NCI-H2107 treated with DMSO at 0.1 percent for 48 hours (cell line): Measurements from ENCODE around the gene FARP1.

Experiments used
- DNase-seq: peaks from one replicate; lab custom pipeline; 2025; ENCODE audit not compliant: unreplicated experiment; lab: John Stamatoyannopoulos, UW

FARP1 gene

DNA sequence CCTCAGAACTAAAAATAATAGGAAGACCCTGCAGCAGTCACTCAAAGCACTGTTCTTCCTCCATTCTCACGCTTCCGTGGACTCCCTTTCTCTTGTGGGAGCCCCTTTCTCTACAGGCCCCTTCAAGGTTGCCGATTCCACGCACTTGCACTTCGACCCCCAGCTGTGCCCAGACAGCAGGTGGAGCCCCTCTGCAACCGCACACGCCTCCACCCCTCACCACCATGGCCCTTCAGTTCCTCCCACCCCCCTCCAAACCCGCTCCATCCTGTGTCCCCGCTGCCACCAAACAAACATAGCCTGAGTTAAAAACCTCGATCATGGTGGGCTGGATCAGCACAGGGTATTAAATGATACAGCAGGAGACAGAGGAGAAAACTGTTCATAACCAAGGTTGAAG, 331.4 kb downstream of the FARP1 start:
- DNase-seq = no peak

DNA sequence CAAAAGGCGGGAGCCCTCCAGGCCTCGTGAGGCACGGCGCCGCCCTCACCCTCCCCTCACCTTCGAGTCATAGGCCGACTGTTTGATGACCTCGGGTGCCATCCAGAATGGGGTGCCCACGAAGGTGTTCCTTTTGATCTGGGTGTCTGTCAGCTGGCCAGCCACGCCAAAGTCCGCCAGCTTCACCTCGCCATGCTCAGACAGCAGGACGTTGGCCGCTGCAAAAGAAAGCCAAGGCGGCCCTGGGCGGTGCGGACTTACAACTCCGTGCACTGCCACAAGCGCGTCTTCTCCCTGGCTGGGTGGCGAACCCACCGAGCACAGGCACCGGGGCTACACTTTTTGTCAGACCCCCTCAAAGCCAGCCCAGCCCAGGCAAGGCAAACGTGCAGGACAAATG, 331.9 kb downstream of the FARP1 start:
- DNase-seq = no peak

DNA sequence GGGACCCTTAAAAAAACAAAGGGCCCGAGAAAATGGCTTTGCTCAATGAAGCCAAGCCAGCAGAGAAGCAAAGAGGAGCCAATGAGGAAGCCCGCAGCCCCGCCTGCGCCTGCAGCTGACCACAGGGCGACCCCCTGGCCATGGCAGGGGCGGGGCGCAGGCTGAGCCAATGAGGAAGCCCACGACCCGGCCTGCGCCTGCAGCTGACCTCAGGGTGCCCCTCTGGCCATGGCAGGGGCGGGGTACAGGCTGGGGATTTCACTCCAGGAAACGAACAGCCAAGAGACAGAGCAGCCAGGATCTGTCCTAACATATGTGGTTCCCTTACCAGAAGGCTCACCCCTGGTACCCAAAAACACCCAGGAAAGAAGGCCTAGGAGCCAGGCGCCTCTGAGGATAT, 332.6 kb downstream of the FARP1 start:
- no peak for DNase-seq

DNA sequence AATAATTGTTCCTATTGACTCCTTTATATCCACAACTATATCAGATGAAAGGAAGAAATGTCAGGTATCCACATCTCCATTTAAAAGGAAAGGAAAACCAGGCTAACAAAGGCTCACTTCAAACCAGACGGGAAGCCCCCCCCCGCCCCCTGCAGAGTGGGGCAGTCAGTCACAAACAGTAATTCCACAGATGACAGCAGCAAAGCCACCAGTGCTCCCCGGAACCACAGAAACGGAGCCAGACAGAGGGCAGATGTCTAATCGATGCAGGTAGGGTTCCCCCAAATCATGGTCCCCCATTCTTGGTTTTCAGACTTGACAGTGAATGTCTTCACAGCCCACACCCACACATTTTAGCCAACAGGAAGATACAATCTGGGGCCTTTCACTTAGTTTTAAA, 333.2 kb downstream of the FARP1 start:
- no peak for DNase-seq

DNA sequence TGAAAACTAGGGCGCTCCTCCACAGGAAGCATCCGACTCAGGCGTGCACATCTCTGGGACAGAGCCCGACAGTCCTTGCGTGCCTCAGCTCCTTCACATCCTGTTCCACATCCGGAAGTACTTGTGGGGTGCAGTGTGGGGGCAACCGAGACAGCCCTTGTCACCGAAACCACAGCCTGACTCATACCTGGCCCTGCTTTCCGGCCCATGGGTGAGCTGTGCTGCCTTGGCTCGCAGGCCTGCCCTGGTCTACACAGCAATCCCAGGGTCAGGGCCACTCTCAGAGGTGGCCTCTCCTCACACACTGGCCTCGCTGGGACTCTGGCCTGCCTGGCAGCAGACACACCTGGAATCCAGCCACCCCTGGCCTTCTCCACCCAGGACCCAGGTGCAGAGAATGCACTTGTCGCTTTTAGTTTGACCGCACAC, 333.7 kb downstream of the FARP1 start:
- DNase-seq = no peak

DNA sequence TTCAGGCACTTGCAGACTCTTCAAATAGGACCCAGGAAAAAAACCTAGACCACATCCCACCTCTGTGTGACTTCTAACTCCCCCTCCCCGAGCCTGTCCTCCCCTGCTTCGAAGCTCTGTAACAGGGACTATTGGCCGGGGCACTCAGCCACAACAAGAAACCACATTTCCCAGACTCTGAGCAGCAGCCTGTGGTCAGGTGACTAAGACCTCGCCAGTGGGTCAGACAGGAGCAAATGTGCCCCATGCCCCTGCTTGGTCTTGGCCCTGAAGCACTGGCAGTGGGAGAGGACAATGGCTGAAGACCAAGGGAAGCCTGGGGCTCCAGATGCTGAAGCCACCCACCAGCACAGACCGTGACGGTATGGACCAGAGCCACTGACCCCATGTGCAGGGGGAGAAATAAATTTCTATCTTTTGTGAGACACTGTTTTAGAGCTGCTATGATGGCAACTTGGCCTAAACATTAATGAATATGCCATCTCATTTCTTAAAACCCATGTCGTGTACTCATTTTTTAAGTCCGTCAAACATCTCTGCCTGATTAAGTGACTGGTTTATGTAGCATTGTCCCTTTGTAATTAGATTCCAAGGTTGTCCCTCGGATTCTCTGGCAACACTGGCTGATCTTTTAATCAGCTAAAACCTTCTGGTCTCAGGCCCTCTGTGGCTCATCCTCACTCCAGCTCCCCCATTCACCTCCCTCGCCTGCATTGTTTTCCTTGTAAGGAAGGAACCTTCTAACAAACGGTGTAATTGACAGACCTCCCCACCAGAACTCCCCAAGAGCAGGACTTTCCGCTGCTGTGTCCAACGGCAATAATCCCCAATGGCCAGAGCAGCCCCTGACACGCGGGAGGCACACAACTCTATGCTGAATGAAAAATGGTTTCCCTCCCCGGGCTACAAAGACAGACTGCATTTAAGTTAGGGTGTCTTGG, 335.6 kb downstream of the FARP1 start:
- DNase-seq = no peak

DNA sequence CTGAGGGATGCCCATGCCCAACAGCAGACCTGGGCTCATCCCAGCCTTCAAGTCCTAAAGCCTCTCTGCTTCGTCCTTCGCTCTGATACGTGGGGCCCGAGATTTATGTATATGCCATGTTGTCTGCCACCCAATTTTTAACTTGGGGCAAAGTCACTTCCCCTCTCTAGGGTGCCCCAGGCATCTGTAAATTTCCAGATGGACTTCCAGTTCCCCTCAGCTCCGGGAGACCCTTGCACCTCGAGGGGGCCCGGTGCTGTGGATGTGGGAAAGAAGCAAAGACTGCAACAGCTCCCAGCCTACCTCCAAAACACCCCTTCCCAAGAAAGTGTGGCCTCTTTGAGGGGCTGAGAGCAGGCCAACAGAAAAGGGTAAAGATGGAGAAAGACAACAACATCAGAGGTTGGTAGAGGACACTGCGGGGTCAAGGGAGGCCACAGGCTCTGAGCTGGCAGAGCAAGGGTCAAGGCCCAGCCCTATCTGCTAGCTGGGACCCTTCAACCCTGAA, 336.7 kb downstream of the FARP1 start:
- DNase-seq = no peak

DNA sequence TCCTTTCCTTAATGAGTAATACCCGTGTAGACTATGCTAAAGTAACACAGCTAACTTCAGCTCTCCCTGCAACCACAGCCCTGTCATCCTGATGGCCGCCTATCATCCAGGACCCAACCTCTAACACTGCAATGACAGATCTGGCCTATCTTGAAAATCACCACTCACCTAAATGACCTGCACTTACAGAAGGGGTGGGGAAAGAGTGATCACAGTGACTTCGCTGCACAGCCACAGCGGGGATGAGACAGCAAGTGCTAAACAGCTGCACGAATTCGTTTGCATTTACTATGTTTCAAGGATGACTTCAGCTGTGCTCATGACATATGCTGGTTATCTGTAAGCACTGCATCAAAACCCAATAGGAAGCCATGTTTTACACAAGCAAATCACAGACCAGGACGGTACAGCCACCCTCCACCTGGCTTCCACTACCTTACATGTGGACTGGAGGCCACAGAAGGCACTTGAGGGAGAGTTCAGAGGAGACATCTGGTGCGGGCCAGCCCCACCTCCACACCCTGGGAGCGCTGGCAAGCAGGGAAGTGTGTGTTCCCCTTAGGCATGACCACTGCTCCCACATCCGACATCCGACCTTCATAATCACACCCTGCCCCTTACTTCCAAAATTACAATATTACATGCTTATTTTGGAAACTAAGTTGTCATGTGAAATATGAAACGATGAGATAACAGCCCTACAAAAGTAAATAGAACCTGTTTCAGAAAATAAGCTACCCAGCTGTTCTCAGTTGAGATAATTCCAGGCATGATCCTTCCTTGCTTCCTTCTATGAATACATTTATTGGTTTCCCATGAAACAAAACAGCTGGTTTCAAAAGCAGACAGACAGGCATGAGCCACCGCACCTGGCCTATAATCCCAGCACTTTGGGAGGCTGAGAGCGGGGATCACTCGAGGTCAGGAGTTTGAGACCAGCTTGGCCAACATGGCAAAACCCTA, 338.3 kb downstream of the FARP1 start:
- DNase-seq = peak; percentile 4

DNA sequence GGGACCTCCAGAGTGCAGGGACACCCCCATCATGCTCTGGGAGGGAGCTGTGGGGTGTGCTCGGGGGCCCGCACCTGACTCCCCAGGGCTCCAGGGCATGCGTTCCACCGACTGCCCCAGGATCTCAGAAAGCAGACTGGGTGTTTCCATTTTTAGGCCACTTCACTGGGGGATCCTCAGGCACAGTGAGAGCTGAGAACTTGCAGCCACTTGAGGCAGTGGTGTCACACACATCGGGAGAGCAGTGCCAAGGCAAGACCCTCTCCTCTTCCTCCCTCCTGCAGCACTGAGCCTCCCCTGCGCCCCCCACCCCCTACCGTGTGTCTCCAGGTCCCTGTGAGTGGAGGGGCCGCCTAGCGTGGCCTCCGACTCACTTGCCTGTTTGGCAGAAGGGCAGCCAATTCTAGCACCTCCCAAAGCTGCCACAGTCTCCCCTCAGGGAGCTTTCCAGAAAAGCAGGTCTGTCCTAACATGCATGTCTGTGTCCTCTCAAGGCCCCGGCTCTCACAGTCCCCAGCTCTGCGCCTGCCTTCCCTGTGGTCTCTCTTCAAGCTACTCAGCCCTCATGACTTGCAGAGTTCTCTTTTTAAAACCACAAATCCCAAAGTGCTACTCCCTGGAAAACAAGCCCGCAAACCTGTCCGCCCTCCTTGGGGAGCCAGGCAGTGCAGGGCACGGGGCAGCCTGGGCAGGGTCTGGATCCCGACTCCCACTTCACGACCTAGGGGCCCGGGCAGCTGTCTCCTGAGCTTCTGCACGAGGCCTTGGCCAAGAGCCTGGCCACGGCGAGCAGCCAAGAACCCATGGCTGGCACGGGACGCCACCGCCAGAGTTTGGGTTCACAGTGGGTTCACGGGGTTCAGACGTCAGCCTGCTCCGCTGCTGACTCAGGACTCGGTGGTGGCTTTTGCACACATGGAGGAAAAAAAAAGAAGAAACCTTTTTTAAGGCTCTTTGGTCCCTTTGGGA, 339.9 kb downstream of the FARP1 start:
- DNase-seq = no peak

DNA sequence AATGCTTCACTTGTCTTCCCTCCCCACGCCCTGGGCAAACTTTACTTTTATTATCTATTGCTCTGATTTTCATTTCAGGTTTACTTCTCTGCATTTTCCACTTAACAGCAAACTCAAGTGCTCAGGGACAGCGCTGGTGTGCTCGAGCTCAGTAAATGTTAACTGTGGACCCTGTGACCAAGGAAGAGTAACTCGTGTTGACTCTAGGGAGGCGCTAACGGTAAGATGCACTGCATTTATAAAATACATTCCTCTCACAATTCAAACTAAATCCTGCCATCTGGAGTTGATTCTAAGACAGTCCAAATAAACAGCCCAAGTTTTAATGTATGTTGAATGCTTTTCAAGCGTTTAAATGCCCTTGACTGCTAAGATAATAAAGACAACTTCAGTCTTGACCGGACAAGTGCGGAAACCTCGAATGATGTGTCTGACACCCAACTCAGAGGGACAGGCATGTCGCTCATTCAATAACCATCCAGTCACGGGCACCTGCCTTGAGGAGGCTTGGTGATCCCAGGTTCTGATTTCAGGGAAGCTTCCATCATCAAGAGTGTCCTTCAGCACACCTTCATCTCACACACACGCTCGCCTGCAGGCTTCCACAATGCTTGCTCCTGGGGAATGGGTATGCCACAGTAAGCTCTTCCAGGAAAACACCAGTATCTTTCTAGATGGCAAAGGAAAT, 340.9 kb downstream of the FARP1 start:
- no peak for DNase-seq

DNA sequence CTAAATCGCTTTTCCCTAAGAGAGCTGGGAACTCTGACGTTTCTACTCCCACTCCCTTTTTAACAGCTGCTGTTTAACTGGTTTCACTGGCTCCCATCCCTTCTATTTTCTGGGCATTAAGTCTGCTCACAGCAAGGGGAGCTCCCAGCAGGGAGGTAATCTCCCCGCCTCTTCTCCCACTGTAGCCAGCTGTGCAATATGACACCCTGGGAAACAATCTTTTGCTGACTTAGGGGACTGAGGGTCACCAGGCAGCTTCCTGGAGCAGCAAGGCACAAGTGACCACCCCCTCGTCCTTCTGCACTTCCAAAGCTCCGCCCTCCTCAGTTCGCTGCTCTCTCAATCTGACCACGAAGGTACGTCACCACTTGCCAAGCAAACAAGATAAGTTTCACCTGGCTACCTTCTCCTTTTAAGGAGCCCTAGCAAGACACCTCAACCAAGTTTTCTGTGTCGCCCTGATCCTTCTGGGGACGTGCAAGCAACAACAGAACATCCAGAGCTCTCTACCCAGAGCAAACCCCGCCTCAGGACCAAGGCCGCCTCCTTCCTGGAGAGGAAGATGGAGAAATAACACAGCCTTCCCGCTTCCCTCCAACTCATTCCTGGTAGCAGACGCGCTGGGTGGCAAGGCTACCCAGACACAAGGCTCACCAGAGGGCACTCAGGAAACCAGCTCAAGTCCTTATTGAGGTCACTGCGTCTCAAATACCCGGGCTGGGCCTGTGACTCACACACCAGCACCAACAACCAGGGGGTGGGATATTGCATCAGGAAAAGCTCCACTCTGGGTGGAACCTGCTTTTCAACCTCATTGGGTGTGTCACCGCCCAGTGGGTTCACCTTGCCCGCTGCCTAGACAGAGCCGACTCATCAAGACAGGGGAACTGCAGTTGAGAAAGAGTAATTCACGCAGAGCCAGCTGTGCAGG, 341.7 kb downstream of the FARP1 start:
- DNase-seq = peak; percentile 82

DNA sequence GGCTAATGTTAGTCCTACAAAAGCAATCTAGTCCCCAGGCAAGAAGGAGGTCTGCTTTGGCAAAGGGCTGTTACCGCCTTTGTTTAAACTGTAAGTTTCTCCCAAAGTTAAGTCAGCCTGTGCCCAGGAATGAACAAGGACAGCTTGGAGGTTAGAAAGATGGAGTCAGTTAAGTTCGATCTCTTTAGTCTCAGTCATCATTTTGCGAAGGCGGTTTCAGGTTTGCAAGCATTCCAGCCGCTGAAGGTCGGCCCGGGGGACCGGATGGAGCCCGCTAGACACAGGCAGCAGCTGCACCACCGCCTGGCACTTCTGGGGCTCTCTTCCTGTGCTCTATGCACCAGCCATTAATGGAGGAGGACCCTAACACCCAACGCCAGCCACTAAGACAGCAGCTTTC, 342.7 kb downstream of the FARP1 start:
- no peak for DNase-seq

DNA sequence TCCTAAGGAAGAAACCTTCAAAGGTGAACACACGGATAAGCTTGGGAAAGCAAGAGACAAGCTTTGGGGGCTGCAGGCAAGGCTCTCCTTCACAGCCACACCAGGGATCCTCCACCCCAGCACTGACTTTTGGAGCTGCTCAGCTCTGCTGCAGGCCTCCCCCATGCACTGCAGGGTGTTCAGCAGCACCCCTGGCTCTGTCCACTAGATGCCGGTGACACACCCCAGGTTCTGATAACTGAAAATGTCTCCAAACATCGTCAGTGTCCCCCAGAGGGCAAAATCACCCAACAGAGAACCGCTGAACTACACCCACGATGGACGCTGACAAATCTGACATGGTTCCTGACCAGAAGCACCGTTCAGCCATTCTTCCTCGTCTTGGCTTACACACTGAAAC, 343.5 kb downstream of the FARP1 start:
- DNase-seq = no peak

DNA sequence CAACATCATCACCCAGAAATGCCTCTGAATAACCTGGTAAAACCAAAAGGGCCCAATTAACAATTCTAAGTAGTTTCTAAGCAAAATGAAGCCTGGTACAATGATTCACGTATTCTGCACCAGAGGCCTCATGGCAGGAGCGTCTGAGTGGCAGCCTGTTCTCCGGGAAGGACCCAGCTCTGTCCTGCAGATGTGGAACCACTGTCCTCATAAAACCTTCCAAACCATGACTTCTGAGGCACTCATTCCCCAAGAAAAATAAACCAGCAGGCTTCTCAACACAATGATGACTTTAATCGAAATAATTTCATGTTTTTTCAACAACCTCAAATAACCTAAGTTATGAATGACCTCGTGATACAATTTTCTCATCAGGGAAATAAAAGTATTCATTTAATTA, 344.1 kb downstream of the FARP1 start:
- no peak for DNase-seq

DNA sequence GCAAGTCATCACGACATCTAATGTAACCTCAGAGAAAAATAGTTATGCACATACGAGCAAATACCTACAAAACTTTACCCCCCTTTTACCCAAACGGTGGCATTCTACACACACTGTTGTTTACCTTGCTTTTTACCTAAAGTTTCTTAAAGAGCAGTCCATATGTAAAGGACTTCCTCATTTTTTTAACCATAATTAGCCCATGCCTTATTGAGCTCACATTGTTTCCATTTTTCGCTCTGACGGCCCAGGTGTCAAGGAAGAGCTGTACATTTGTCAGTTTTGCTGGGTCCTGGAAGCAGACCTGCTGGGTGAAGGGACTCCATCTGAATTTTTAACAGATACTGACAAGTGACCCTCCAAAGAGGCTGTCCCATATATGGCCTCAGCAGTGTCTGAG, 344.6 kb downstream of the FARP1 start:
- no peak for DNase-seq

DNA sequence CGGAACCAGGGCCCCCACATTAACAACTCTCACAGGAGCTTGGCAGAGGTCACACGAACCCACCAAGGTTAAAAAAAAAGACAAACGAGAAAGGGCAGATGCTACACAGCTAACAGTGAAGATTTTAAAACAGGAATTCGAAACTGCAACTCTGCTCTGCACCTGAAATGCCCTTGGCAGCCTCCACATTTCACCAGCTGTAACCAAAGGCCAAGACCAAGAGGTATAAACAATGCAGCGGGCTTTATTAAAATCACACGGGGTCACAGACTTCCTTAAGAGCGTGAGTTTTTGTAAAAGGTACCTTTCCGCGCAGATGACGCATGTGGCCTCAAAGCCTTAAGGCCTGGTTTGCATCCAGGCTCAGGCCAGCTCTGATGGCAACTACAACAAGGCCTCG, 345.8 kb downstream of the FARP1 start:
- no peak for DNase-seq

DNA sequence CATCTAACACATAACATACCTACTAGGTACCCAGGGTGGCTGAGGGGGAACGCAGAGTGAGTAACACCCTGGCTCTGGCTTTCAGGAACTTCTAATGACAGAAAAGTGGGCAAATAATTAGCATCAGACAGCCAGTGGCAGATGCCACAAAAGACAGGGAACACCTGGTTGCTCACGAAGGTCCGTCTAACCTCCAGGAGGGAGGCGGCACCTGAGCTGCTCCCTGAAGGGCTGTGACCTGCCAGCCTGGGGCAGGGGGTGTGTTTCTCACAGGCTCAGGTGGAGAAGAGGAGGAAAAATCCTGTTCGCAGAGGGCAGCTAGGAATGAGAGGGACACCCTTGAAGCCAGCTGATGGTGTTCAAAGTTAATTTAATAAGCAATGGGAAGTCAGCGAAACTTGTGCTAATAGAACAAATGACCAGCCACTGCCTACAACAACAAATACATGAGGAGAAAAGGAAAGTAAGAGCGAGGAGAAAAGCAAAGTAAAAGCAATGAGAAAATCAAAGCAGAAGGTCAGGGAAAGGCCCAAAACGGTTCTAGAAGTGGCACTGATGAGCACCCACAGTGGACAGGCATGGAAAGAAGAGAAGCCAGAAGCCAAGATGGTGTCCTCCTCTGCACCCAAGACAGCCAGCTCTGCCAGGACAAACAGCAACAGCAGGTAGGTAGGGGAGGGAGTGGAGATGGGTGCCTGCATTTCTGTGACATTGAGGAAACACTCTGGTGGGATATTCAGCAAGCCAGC, 346.7 kb downstream of the FARP1 start:
- no peak for DNase-seq

DNA sequence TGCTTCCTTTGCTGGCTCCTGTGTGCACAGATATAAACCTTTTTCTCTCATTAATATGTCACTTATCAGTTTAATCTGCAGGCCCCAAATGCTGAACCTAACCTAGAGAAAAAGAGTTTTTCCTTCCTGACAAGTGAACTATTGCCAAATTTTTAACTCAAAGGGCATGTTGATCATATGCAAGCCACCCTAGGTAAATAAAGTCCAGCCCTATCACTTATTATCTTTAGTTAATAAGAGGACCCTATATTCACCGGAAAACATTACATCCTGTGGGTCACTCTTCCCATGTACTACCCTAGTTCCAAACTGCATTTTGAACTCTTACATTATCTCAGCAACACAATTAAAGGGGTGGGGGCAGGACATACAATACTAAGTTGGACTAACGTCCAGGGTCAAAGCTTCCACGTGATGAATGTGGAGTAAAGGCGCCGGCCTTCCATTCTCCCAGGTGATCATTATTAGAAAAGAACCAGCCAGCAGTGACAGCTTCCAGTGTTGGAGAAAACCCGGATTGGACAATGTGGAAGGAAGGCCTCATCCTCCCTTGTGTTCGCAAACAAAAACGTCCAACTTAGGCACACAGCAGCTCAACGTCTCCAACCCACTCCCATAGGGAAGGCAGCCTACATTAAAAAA, 347.4 kb downstream of the FARP1 start:
- DNase-seq = no peak
